Ovary (tissue), 3 donors: ENCODE measurements around the gene ILKAP.

ENCODE experiments used
- CTCF ChIP-seq, 3 donors: fragments of 450-650 bp in 2 of 3; fragments of 200-600 bp in 1 of 3; IDR thresholded peaks; one replicate each; pipeline versions ENCODE4 v1.5.1 to v1.8.0; 2016 to 2022; ENCODE audit warnings: antibody characterized with exemption in 3 of 3, mild to moderate bottlenecking in 1 of 3
- POLR2A ChIP-seq: fragments of 450-650 bp; IDR thresholded peaks from one replicate; pipeline ENCODE4 v1.6.1; 2017; ENCODE audit warnings: antibody characterized with exemption, mild to moderate bottlenecking, moderate library complexity
- donor health status: DM: no; HTN: no; CAD: no.

GRCh38 chr2:238238766-238239542 lies 35.5 kb upstream of the ILKAP start:
- TF ChIP-seq CTCF (IDR thresholded peaks at IDR 0.05) (no peak), POLR2A (no peak)
